Neural cell (in vitro differentiated cells): ENCODE results near the gene SLC25A13.

ENCODE experiments used
- CTCF ChIP-seq: fragments of 450-650 bp; IDR thresholded peaks from 2 replicates; pipeline ENCODE4 v1.5.1; 2014; ENCODE audit warnings: antibody characterized with exemption, mild to moderate bottlenecking, moderate library complexity; ENCODE audit not compliant: poor library complexity, severe bottlenecking
- EZH2 ChIP-seq: fragments of 200-600, 300-800 bp; shearing (Covaris generic), sonication (generic); IDR thresholded peaks from 2 replicates; pipeline ENCODE4 v1.6.1; 2014; ENCODE audit warnings: antibody characterized with exemption, low read length, borderline replicate concordance, mild to moderate bottlenecking; ENCODE audit not compliant: insufficient read depth, poor library complexity, severe bottlenecking
- MXI1 ChIP-seq: fragments of 450-650 bp; conservative IDR thresholded peaks from 2 replicates; pipeline ENCODE4 v1.6.1; 2014; ENCODE audit warnings: antibody characterized with exemption, mild to moderate bottlenecking; ENCODE audit not compliant: poor library complexity, severe bottlenecking
- POLR2AphosphoS5 ChIP-seq: IDR thresholded peaks from 2 replicates; pipeline ENCODE4 v1.6.1; 2012
- RAD21 ChIP-seq: fragments of 450-650 bp; conservative IDR thresholded peaks from 2 replicates; pipeline ENCODE4 v1.6.1; 2014; ENCODE audit warnings: antibody characterized with exemption, mild to moderate bottlenecking, moderate library complexity
- TAF1 ChIP-seq: IDR thresholded peaks from 2 replicates; pipeline ENCODE4 v1.6.1; 2012; ENCODE audit warnings: low read depth

- TF ChIP-seq CTCF (no peak), POLR2AphosphoS5 (no peak), RAD21 (no peak), MXI1 (no peak), TAF1 (no peak), EZH2 (no peak)
Measured at GRCh38 chr7:96102096-96102811, 219.6 kb downstream of the SLC25A13 start.
